Inflammatory macrophage treated with lipopolysaccharide for 4 hours (primary cell): ENCODE results near the gene FGF8.

Experiments used
- DNase-seq: peaks from one replicate; pipeline ENCODE4 v3.0.0-alpha.2; 2020

The FGF8 gene

DNA sequence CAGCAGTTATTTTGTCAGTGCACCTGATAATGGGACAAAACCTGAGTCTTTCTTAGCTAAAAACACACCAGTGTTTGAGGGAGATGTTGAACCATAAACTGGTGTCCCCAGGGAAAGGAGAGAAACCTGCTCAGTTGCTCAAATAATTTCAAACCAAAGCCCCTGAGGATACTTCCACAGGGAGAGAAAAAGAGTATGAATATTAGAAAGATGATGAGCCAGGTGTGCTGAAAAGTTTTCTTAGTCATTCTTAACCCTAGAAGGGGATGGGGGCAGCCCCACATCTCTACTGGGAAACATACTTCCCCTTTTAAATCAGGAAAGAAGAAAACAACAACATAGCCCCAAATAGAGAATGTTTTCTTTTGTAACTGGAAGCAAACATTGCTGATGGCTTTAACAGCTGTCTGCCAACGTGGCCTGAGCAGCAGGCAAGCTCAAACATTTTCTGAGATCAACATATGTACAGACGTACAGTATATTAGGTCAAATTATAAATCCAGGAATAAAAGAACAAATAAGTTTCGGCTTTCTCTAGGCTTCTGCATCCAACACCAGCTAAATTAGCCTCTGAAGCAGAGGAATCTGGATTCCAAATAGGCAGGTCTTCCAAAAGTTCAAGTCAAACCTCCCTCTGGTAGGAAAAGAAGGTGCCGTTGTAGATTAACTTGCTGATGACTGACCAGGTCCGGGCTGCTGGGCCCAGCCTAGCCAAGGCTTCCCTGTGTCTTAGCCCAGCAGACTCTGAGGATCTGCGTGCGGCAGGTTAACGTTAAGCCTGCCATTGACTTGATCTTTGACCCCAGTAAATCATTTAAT, 50.4 kb downstream of the FGF8 start:
- DNase-seq: no peak

DNA sequence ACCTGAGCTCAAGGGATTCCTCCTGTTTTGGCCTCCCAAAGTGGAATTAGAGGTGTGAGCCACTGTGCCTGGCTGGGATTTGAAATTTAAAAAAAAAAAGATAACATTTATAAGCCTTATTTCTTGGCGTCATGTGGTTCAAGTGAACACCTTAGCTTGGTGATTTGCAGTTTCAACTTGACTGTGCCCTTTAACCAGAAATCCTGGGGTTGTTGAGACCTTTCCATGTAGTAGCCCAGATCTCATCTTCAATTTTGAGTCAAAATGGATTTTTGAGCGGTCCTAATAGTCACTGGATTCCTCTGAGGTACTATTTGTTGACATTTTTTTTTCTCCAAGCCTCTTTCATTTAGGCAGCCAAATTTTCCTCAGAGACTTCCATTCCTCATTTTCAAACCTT, 51.5 kb downstream of the FGF8 start:
- no peak for DNase-seq

DNA sequence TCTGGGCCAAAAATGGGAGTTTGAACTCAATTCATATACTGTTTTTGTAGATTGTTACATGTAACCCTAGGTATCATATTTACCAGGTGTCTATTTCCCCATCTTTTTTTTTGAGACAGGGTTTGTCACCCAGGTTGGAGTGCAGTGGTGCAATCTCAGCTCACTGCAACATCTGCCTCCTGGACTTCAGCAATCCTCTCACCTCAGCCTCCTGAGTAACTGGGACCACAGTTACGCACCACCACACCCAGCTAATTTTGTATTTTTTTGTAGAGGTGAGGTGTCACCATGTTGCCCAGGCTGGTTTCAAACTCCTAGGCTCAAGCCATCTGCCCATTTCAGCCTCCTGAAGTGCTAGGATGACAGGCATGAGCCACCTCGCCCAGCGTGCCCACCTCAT, 52.7 kb downstream of the FGF8 start:
- no peak for DNase-seq

DNA sequence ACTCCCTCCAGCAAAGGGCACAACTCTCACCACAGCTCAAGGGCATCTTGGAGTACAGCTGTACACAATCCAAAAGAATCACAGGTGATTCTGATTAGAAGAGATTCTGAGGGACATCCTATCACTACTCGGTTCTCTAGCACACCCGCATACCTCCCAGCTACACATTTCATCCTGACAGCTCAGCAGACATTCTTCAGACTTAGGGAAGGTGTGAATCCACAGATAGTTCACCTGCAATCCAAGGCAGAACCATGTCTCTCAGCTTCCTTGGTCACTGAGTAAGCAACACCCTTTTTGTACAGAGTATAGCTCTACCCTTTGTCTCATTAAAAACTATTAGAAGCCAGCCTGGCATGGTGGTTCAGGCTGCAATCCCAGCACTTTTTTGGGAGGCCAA, 54.1 kb downstream of the FGF8 start:
- no peak for DNase-seq

- no peak for DNase-seq
These were observed 55.2 kb downstream of the FGF8 start for GRCh38 chr10:101720606-101721230.
